Neural cell (in vitro differentiated cells): ENCODE measurements around the gene ONECUT2.
A peak's percentile ranks its signal among the peaks of the same experiment; 100 is the strongest.

Source experiments
- POLR2AphosphoS5 ChIP-seq: IDR thresholded peaks from 2 replicates; pipeline ENCODE4 v1.6.1; 2012
- SMC3 ChIP-seq: fragments of 450-650 bp; conservative IDR thresholded peaks from 2 replicates; pipeline ENCODE4 v1.6.1; 2014; ENCODE audit warnings: antibody characterized with exemption, mild to moderate bottlenecking, moderate library complexity; ENCODE audit not compliant: poor library complexity
- TF ChIP-seq, protein P1 (sequence below): fragments of 450-650 bp; IDR thresholded peaks from 2 replicates; pipeline ENCODE4 v1.5.1; 2014; ENCODE audit warnings: antibody characterized with exemption, mild to moderate bottlenecking, moderate library complexity; ENCODE audit not compliant: poor library complexity, severe bottlenecking

DNA sequence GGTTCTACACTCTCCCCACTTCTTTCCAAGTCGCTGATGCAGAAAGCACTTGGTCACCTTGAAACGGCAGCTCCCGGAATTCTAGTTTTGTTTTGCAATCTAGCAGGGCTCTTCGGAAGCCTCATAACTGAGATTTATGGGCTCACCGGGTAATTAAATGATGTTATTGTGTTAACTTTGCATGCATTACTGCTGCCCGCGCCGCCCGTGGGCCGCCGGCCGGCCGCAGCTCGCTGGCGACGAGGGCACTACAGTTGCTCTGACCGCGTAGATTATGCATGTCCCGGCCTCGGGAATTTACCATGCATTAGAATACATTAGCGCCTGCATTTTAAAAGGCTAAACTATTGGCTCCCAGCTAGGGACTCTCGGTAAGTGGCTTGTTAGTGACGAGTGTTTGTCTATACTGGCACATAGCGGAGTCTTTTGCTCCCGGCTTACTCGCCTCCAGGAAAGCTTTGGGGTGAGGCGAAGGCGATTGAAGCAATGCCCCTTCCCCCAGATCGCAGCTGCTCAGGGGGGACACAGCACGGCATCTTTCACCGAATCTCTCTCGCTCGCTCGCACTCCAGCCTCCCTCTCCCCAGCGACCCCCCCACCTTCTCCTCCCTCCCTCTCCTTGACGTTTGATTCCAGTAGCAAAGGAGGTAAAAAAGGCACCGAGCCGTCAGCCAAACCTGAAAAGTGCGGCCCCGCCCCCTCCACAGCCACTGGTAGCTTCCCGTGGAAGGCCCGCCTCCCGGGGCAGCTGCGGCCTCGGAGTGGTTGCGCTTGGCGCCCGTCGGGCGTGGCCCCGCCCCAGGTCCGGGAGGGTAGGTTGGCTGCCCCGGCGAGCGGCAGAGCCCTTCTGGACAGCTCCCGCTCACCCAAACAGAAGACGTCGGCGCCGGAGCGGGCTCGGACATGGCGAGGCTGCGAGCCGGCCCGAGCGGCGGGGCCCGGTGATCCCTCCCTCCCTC lies at the start of gene ONECUT2:
- TF ChIP-seq, protein P1, sequence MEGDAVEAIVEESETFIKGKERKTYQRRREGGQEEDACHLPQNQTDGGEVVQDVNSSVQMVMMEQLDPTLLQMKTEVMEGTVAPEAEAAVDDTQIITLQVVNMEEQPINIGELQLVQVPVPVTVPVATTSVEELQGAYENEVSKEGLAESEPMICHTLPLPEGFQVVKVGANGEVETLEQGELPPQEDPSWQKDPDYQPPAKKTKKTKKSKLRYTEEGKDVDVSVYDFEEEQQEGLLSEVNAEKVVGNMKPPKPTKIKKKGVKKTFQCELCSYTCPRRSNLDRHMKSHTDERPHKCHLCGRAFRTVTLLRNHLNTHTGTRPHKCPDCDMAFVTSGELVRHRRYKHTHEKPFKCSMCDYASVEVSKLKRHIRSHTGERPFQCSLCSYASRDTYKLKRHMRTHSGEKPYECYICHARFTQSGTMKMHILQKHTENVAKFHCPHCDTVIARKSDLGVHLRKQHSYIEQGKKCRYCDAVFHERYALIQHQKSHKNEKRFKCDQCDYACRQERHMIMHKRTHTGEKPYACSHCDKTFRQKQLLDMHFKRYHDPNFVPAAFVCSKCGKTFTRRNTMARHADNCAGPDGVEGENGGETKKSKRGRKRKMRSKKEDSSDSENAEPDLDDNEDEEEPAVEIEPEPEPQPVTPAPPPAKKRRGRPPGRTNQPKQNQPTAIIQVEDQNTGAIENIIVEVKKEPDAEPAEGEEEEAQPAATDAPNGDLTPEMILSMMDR: no peak
- TF ChIP-seq SMC3 (no peak), POLR2AphosphoS5 (peak; percentile 67)
